Posterior cingulate gyrus (tissue), 11 donors: ENCODE results near the gene HSD3B2.
"Not testable (repeated sequence)": the region's sequence is repeated elsewhere in the genome, so short reads cannot be mapped to it uniquely, and the experiment has no call there.

Source experiments
- DNase-seq, 10 donors: peaks; one replicate each; pipeline versions ENCODE4 v3.0.0 to v3.0.0-alpha.2; 2020 to 2021; ENCODE audit warnings: mixed read lengths in 3 of 10
- intact Hi-C: fragments of 100-400 bp; cut with DNase I; formaldehyde crosslinking; loops from one replicate; pipeline ENCODE4 v1.15.1; 2023

HSD3B2 gene

DNA sequence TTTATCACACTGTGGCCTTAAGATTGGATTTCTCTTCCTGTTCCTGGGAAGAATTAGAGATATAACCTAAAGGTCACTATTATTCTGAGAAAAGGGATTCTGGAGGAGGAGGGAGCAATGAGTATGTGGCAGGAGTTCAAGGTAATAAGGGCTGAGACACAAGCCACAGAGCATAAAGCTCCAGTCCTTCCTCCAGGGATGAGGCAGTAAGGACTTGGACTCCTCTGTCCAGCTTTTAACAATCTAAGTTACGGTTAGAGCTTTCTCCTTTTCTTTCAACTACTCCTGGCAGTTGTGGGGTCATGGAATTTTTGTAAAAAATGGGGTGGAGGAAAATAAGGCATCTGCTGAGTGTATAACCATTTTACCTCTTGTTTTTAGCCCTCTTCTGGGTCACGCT, at the start of gene HSD3B2:
Gene HSD3B2 (plus strand): TSS at position 201 of the 400 bp plus-strand sequence. CDS start 270 bp downstream, outside the sequence.
- no peak for DNase-seq
- intact Hi-C loops, result no loop called here

- DNase-seq, result no peak
- intact Hi-C loops, result loop anchor here (5.0 kb wide), 1 partner anchor 79 kb away; no protein-coding TSS in a partner anchor
Observed at GRCh38 chr1:119366424-119366823, 48.5 kb upstream of the HSD3B2 start.

GRCh38 chr1:119367432-119368124, 47.4 kb upstream of the HSD3B2 start:
- intact Hi-C loops, result loop anchor here (1.0 to 5.0 kb wide), 2 partner anchors 80 to 1216 kb away; no protein-coding TSS in a partner anchor
- no peak for DNase-seq

- no peak for DNase-seq
- intact Hi-C loops, result loop anchor here (5.0 kb wide), 1 partner anchor 81 kb away; no protein-coding TSS in a partner anchor
Observed at GRCh38 chr1:119368554-119368953, 46.4 kb upstream of the HSD3B2 start, which contains the start of gene HAO2. HAO2 (plus strand) TSS chr1:119368785; CDS start chr1:119381086, 12,301 bp downstream.

- no peak for DNase-seq
- intact Hi-C loops, result no loop called here
Observed at GRCh38 chr1:119370748-119371147, 44.2 kb upstream of the HSD3B2 start.

DNA sequence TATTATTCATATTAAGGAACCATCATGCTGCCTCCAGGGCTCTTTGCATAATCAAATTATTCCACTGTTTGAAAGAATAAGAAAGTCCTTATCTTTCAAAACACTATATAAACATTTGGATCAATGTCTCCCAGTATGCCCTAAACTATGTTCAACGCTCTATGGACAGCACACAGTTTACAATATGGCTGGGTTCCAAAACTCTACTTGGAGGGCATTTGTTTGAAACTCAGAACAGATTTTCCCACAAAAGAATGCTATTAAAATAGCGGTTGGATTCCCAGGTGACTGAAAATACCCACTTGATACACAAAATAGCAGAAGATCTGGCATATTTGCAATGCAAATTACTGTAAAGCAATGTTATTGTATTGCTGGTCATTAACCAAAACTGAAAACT, 43.1 kb upstream of the HSD3B2 start:
- intact Hi-C loops, result no loop called here
- DNase-seq, result no peak

- intact Hi-C loops, result no loop called here
- peak in 1 of 10 donors; percentile 2 for DNase-seq
Observed at GRCh38 chr1:119372503-119373086, 42.4 kb upstream of the HSD3B2 start.

- intact Hi-C loops, result no loop called here
Observed at GRCh38 chr1:119373465-119373864, 41.5 kb upstream of the HSD3B2 start.

GRCh38 chr1:119374208-119374874, 40.6 kb upstream of the HSD3B2 start:
- no peak for DNase-seq
- intact Hi-C loops, result no loop called here

More at GRCh38 chr1:119373465-119373864, 41.5 kb upstream of the HSD3B2 start:
- DNase-seq, result no peak

DNA sequence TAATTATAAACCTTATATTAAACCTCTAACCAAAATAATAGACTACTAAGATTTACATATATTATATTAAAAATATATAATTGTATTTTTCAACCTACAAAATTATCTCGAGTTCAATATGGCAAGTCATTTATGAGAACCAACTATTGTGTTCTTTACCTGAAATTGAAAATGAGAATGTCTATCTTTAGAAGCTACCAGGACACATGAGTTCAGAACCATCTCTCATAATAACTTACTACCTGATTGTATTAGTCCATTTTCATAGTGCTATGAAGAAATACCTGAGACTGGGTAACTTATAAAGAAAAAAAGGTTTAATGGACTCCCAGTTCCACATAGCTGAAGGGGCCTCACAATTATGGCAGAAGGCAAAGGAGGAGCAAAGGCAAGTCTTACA, 39.6 kb upstream of the HSD3B2 start:
- DNase-seq, result no peak
- intact Hi-C loops, result no loop called here

DNA sequence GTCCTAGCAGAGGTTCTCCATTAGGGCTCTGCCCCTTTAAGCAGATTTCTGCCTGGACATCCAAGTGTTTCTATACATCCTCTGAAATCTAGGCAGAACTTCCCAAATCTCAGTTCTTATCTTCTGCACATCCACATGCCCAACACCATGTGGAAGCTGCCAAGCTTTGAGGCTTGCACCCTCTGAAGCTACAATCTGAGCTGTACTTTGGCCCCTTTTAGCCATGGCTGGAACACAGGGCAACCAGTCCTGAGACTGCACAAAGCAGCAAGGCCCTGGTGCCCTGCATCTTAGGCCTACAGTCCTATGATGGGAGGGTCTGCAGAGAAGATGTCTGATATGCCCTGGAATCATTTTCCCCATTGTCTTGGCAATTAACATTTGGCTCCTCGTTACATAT, 38.4 kb upstream of the HSD3B2 start:
- intact Hi-C loops, result no loop called here
- DNase-seq, result no peak

DNA sequence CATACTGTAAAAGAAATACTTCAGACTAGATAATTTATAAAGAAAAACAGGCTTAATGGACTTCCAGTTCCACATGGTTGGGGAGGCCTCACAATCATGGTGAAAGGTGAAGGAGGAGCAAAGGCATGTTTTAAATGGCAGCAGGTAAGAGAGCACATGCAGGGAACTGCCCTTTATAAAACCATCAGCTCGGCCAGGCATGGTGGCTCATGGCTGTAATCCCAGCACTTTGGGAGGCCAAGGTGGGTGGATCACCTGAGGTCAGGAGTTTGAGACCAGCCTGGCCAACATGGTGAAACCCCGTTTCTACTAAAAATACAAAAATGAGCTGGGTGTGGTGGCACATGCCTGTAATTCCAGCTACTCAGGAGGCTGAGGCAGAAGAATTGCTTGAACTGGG, 37.4 kb upstream of the HSD3B2 start:
- DNase-seq, intact Hi-C loops: not testable (repeated sequence)

- intact Hi-C loops, result no loop called here
- DNase-seq, result no peak
Observed at GRCh38 chr1:119379117-119379516, 35.8 kb upstream of the HSD3B2 start.

- intact Hi-C loops, result no loop called here
Observed at GRCh38 chr1:119380304-119380703, 34.6 kb upstream of the HSD3B2 start.

DNA sequence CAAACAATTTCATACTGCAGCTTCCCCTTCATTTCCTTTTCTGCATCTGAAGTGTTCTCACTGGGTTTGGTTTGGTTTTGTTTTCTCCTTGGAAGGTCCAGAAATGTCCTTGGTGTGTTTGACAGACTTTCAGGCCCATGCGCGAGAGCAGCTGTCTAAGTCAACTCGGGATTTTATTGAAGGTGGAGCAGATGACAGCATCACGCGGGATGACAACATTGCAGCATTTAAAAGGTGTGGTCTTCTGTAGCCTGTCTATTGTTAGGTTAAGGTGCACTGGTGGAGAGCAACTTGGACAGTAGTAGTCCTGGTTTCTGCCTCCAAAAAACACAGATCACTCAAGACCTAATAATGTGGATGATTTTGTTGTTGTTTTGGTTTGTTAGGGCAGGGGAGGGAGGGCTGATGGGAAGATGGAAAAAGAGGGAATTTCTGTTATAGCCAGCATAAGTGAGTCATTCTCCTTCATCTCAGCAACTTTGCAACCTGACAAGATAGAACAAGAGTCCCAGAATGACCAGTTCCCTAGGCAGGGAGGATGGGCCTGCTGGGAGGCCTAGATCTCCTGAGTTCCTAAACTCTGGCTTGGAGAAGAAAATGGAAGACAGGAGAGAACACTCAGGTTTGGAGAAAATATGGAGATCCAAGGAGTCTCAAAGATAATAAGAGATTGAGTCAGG, 33.8 kb upstream of the HSD3B2 start:
- intact Hi-C loops, result no loop called here
- DNase-seq, result no peak

More at GRCh38 chr1:119380304-119380703, 34.6 kb upstream of the HSD3B2 start:
- no peak for DNase-seq

GRCh38 chr1:119384591-119384990, 30.4 kb upstream of the HSD3B2 start:
- intact Hi-C loops, result no loop called here
- DNase-seq, result no peak

- intact Hi-C loops, result no loop called here
- DNase-seq, result no peak
Observed at GRCh38 chr1:119385650-119386049, 29.3 kb upstream of the HSD3B2 start.

GRCh38 chr1:119387858-119388257, 27.1 kb upstream of the HSD3B2 start:
- intact Hi-C loops, result no loop called here
- no peak for DNase-seq

- intact Hi-C loops, result no loop called here
- DNase-seq, result no peak
Observed at GRCh38 chr1:119388450-119388849, 26.5 kb upstream of the HSD3B2 start.

- intact Hi-C loops, result no loop called here
- no peak for DNase-seq
Observed at GRCh38 chr1:119390526-119390925, 24.4 kb upstream of the HSD3B2 start.

GRCh38 chr1:119391749-119392148, 23.2 kb upstream of the HSD3B2 start:
- intact Hi-C loops, result no loop called here
- no peak for DNase-seq
